Parathyroid adenoma (tissue), 2 donors: Measurements from ENCODE around the gene PRAF2.

Experiments used
- H2AFZ ChIP-seq: fragments of 300-600 bp; sonication (generic); one replicate; pipeline ENCODE4 v1.7.0; 2017; ENCODE audit warnings: antibody characterized with exemption, mild to moderate bottlenecking
- H3K27ac ChIP-seq: fragments of 300-600 bp; sonication (generic); one replicate; pipeline ENCODE4 v1.7.0; 2017
- H3K27me3 ChIP-seq: fragments of 300-600 bp; sonication (generic); one replicate; pipeline ENCODE4 v1.7.0; 2017; ENCODE audit warnings: low read length; ENCODE audit not compliant: control insufficient read depth, insufficient read depth
- H3K36me3 ChIP-seq: fragments of 300-600 bp; sonication (generic); one replicate; pipeline ENCODE4 v1.7.0; 2017; ENCODE audit warnings: low read length; ENCODE audit not compliant: control insufficient read depth, insufficient read depth
- H3K4me1 ChIP-seq: fragments of 300-600 bp; sonication (generic); one replicate; pipeline ENCODE4 v1.7.0; 2017; ENCODE audit warnings: control low read depth
- H3K4me2 ChIP-seq: fragments of 300-600 bp; sonication (generic); one replicate; pipeline ENCODE4 v1.7.0; 2017; ENCODE audit warnings: low read length
- H3K4me3 ChIP-seq: fragments of 300-600 bp; sonication (generic); one replicate; pipeline ENCODE4 v1.7.0; 2017; ENCODE audit warnings: low read depth, low read length
- H3K79me2 ChIP-seq: fragments of 300-600 bp; sonication (generic); one replicate; pipeline ENCODE4 v1.7.0; 2017; ENCODE audit warnings: control low read depth
- H3K9ac ChIP-seq: fragments of 300-600 bp; sonication (generic); one replicate; pipeline ENCODE4 v1.7.0; 2017; ENCODE audit warnings: mild to moderate bottlenecking
- H3K9me3 ChIP-seq: fragments of 300-600 bp; sonication (generic); one replicate; pipeline ENCODE4 v1.7.0; 2017; ENCODE audit warnings: low read length; ENCODE audit not compliant: control insufficient read depth
- CTCF ChIP-seq: fragments of 300-600 bp; sonication (generic); IDR thresholded peaks from one replicate; pipeline ENCODE4 v1.7.0; 2017; ENCODE audit warnings: antibody characterized with exemption, mild to moderate bottlenecking
- donor health status: primary hyperparathyroidism.

Gene PRAF2

GRCh38 chrX:49106930-49107329 lies 33.1 kb upstream of the PRAF2 start:
- Histone ChIP-seq H3K27me3 (no peaks in the 10 kb centered on the region), H3K4me1 (no peaks in the 10 kb centered on the region), H3K9me3 (no peaks in the 10 kb centered on the region), H3K36me3 (no peaks in the 10 kb centered on the region), H2AFZ (no peak overlapping the region), H3K9ac (no peak overlapping the region), H3K4me3 (no peak overlapping the region), H3K27ac (no peak overlapping the region), H3K79me2 (no peaks in the 10 kb centered on the region), H3K4me2 (no peak overlapping the region)
- TF ChIP-seq CTCF: peak; percentile 31

GRCh38 chrX:49106296-49106695 lies 32.5 kb upstream of the PRAF2 start:
- no peak for TF ChIP-seq CTCF
- H3K4me2 ChIP-seq: no peak overlapping the region
- H3K9me3 ChIP-seq: no peaks in the 10 kb centered on the region
- H2AFZ ChIP-seq: no peak overlapping the region
- H3K4me3 ChIP-seq: no peak overlapping the region
- H3K9ac ChIP-seq: no peak overlapping the region
- no peaks in the 10 kb centered on the region for H3K27me3 ChIP-seq
- H3K27ac ChIP-seq: no peak overlapping the region
- H3K36me3 ChIP-seq: no peaks in the 10 kb centered on the region
- no peaks in the 10 kb centered on the region for H3K4me1 ChIP-seq
- H3K79me2 ChIP-seq: no peaks in the 10 kb centered on the region

DNA sequence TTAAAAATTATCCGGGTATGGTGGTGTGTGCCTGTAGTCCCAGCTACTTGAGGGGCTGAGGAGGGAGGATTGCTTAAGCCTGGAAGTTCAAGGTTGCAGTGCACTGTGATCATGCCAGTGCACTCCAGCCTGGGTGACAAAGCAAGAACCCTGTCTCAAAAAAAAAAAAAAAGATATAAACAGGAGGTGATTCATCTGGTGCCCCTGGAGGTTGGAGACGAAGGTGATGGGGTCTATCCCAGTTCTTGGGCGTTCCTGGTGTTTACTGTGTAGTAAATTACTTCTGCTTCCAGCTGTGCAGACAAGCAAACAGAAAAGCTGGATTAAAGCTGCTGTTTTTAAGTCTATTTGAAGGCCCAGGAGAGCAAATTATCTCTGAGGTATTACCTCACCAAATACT lies 29.8 kb upstream of the PRAF2 start:
- Histone ChIP-seq H3K9ac (no peak overlapping the region), H3K4me2 (no peak overlapping the region), H3K36me3 (no peaks in the 10 kb centered on the region), H3K9me3 (no peaks in the 10 kb centered on the region), H3K4me3 (no peak overlapping the region), H3K4me1 (no peaks in the 10 kb centered on the region), H2AFZ (no peak overlapping the region), H3K27ac (no peak overlapping the region), H3K79me2 (no peaks in the 10 kb centered on the region), H3K27me3 (no peaks in the 10 kb centered on the region)
- no peak for TF ChIP-seq CTCF

GRCh38 chrX:49102190-49102589 lies 28.4 kb upstream of the PRAF2 start:
- Histone ChIP-seq H3K27me3 (no peaks in the 10 kb centered on the region), H3K27ac (no peak overlapping the region), H3K36me3 (no peaks in the 10 kb centered on the region), H3K9ac (no peak overlapping the region), H3K79me2 (no peaks in the 10 kb centered on the region), H3K4me3 (no peak overlapping the region), H3K4me2 (no peak overlapping the region), H2AFZ (no peak overlapping the region), H3K9me3 (no peaks in the 10 kb centered on the region), H3K4me1 (no peaks in the 10 kb centered on the region)
- no peak for TF ChIP-seq CTCF

DNA sequence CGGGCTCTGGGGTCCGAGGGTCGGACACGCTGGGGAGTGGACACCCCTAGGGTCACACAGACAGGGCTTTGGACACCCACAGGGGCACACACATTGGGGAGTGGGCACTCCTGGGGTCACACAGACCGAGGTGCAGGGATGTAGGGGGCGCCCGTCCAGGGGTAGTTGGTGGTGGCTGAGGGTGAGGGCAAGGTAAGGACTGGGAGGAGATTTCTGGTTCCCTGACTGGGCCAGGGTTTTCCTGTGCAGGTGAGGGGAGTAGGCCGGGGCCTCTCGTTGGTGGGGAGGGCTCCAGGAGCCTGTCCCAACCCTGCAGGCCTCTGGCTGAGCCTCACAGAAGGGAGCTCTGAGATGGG lies 27.8 kb upstream of the PRAF2 start:
- no peak overlapping the region for H3K9ac ChIP-seq
- H3K9me3 ChIP-seq: no peaks in the 10 kb centered on the region
- peak overlapping the region; percentile 87 for H3K4me2 ChIP-seq
- H3K79me2 ChIP-seq: no peaks in the 10 kb centered on the region
- H3K36me3 ChIP-seq: no peaks in the 10 kb centered on the region
- peak overlapping the region; percentile 70 for H2AFZ ChIP-seq
- no peaks in the 10 kb centered on the region for H3K4me1 ChIP-seq
- TF ChIP-seq CTCF: no peak
- H3K4me3 ChIP-seq: peak overlapping the region; percentile 70
- H3K27ac ChIP-seq: no peak overlapping the region
- no peaks in the 10 kb centered on the region for H3K27me3 ChIP-seq
